Fibroblast of skin of abdomen (primary cell): Measurements from ENCODE around the gene MEF2D. TPM values are rescaled to one million over a fixed set of nuclear protein-coding genes. Genes with fewer than 3 reads are reported as not detected.

Experiments used
- DNase-seq: peaks from one replicate; pipeline ENCODE4 v3.0.0-alpha.2; 2013
- polyA plus RNA-seq, 2 experiments: library from polyadenylated mRNA; unstranded; fragments of 120-200 nt; gene quantifications; one replicate each; pipeline ENCODE4 v1.2.1, GENCODE V29; 2013; ENCODE audit not compliant: insufficient read length in 2 of 2

Gene MEF2D
- polyA plus RNA-seq (2013, experiment 1 of 2; ENCODE audit: insufficient read length) = 33.1 TPM
- 31.8 TPM for polyA plus RNA-seq (2013, experiment 2 of 2; ENCODE audit: insufficient read length)

DNA sequence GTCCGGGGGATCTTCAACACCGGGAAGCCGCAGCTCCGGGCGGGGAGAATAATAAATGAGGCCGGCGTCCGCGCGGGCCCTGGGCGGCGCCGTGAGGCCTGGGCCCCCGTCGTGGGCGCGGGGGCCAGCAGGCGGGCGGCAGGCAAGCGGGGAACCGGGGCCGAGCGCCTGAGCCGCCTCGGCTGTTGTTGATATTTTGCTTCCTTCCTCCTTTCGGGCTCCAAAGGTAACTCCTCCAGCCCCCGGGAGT is at the start of gene MEF2D:
MEF2D (minus strand) TSS at position 233 of the 250 bp plus-strand sequence. CDS start 17,483 bp downstream, outside the sequence.
- no peak for DNase-seq

GRCh38 chr1:156550346-156550745 is 49.8 kb upstream of the MEF2D start:
- no peak for DNase-seq

GRCh38 chr1:156549831-156550230 is 49.3 kb upstream of the MEF2D start:
- no peak for DNase-seq

GRCh38 chr1:156549390-156549789 is 48.8 kb upstream of the MEF2D start:
- no peak for DNase-seq

DNA sequence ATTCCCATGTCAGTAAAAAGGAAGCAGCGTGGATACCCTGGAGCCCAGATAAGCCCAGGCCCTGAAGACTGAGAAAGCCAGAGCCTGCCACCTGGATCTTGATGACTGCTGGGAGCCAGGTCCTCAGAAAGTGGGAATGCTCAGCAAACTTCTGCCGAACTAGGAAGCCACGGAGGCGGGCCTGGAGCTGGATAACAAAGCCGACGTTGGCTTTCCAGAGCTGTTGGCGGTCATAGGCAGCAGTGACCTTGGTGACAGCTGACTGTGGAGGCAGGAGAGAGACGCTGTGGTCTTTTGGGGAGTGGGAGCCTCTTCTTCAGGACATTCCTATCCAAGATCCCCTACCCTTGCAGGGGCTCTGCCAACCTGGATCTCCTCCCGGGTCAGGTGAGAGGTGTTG is 47.4 kb upstream of the MEF2D start:
- no peak for DNase-seq

DNA sequence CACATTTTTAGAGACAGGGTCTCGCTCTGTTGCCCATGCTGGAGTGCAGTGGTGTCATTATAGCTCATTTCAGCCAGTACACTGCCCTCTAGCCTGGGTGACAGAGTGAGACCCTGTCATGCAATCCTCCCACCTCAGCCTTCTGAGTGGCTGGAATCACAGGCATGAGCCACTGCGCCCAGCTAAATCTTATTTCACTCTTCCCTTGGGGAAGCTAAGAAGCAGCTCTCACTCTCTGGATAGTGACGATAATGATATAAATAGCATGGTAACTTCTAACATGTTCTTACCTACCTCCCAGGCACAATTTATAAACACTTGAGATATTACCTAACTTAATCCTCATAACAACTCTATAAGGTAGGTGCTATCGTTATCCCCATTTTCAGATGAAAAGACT is 46.9 kb upstream of the MEF2D start:
- DNase-seq = no peak

- no peak for DNase-seq
Measured at GRCh38 chr1:156546267-156546666, 45.7 kb upstream of the MEF2D start.

GRCh38 chr1:156544592-156545102 is 44.1 kb upstream of the MEF2D start:
- DNase-seq = no peak

DNA sequence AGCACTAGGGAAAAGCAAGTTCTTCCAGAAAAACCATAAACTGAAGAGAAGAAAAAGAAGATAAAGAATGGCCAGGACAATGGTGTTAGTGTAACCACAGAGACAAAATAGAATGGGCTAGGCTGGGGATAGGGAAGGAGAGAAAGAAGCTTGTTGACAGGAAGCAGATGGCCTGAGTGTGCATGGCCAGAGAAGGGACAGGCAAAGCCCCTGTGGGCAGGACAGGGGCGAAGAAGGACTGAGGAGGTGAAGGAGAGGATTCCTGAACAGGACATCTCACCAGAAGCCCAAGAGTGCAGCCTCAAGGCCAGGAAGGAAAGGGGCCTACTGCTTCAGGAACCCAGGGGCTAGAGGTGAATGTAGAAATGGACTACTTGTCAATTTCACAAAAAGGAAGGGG is 42.5 kb upstream of the MEF2D start:
- no peak for DNase-seq

DNA sequence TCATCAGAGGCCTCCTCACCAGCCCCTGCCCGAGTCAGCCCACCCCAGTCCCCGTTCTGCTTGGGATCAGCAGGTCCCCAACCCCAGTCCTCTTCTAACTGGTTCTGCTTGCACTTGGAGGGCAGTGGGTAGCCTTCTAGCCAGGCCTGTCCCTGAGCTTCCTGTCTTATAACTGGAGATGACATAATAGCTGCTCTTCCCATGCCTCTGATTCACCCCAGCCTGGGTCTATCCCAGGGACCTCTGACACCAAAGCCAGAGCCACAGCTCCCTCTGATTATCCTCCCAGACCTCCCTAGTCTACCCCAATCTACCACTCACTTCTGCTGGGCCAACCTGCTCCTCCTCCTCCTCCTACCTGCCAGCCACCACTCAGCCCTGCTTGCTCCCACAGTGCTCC is 40.4 kb upstream of the MEF2D start:
- DNase-seq = no peak

DNA sequence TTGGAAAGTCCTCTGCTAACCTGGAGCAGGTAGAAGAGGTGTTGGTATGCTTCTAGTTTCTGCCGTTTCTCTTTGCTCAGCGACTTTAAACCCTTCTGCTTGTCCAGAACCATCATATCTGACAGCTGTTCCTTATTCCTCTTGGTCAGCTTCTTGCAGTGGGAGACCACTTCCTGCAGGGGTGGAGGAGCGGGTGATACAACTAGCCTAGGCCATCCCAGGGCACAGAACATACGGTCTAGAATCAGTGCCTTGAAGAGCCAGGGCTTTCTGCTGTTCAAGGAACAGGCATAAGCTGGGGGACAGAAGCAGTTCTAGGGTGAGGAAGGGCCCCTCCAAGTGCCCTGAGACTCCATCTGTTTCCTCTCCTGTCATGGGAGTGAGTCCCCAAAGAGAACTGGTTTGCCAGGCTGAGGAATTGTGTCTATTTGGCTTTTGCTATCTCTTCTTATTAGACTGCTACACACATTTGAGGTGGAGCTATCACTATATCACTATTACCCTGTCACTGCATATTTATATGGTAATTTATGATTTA is 39.3 kb upstream of the MEF2D start:
- no peak for DNase-seq

DNA sequence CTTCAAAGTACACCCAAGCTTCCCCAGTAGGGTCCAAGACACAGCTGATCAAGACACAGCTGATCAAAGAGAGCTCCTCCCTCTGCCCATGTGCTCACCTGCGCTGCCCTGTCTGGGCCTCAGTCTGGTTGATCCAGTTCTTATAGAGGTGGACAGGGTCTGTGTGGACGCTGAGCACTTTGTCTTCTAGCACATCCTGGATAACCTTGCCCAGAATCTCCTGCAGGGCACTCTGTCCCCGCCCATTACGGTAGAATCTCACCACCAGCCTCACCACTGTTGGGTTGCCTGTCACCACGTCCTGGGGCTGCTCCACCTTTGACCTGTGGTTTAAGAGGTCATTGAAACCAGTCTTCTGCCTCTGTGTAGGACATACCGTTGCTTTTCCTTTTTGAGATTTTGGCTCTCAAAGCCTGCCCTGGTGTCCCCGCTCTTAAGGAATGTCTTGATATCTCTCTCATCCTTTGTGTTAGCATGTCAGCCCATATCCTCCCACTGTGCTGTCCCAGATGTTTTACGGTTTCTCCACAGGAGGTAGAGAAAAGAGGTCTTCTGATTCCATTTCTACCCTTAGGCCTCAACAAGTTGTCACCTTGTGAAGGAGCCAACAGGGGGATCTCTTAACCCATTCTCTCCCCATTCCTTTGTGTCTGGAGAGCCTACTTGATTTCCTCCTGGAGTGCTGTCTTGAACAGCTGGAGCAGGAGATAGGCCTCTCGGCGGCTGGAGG is 38.3 kb upstream of the MEF2D start:
- DNase-seq = no peak

- no peak for DNase-seq
Measured at GRCh38 chr1:156537027-156537426, 36.5 kb upstream of the MEF2D start.

GRCh38 chr1:156534424-156535060 is 34.0 kb upstream of the MEF2D start:
- DNase-seq = no peak

DNA sequence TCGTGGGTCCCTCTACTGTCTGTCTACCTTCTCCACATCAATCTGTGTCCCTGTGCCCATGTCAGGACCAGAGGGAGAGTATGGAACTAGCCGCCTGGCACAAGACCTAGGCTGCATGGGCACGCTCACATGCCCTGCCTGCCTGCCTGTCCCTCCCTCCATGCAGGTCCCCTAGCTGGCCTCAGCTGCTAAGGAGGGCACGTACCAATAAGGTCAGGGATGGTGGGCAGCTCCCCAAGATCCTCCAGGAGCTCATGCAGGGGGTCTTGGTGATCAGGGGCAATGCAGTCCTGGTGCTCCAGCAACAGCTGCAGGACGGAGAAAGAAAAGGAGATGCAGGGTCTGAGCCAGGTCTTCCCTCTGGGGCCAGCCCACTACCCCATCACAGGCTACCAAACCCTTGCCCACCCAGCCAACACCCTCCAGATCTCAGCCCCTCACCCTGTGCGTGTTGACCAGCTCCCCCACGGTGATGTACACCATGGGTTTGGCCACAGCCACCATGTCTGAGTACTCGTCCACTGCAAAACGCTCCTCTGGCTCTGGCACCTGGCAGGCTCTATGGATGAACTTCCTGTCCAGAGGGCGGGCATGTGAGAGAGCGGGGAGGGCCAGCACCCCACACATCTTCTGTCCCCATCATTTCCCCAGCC is 33.1 kb upstream of the MEF2D start:
- DNase-seq = no peak

- DNase-seq = no peak
Measured at GRCh38 chr1:156532374-156532773, 31.8 kb upstream of the MEF2D start.

GRCh38 chr1:156530006-156530405 is 29.4 kb upstream of the MEF2D start:
- DNase-seq = no peak

DNA sequence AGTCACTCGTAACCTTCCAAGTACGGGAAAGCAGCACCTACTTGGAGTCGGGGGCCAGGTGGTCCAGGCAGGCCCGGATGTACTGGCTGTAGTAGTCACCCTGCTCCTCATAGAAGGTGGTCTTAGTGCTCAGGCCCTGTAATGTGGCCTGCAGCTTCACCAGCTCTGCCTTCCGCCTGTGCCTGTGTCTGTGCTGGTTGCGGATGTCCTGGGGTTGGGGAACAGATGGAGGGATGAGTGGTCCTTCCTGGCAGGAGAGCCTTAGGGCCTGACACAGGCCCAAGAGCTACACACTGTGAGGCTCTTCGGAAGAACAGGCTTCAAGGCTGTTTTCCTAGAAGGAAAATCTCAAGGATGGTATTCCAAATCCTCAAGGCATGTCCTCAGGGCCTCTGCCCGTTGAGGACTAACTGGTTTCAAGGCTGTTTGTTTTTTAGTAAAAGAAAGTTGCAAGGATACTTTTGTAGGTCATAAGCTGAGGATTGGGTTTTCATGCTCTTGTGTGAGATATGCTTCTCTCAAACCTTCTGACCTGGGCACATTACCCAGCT is 28.4 kb upstream of the MEF2D start:
- DNase-seq = no peak

- DNase-seq = no peak
Measured at GRCh38 chr1:156528231-156528630, 27.7 kb upstream of the MEF2D start.

GRCh38 chr1:156527584-156527983 is 27.0 kb upstream of the MEF2D start:
- DNase-seq = no peak

DNA sequence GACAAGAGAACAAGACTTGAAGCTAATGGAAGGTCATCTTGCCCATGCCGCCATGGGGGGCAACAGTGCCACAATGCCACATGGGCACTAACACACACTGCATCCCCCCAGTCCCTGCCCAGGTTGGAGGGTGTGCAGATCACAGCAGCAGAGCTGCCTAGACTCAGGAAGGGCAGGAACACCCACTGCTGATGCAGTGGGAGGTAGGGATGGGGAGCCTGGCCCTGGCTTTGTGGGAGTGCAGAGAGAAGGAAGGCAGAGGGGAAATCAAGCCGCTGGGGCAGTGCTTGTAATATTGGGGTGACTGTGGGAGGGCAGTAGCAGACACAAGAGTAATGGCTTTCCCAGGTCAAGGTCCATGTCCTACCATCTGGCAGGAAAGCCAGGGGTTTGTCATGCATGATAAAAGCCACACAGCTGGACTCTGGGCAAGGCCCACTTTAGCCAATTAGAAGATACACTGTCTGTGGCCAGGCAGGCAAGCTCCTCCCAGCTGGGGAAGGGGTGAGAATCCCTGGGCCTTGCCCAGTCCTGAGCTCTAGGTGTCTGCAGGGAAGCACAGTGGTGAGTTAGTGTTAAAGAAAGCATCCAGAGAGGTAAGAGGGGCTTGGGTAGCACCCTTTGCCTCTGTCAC is 25.4 kb upstream of the MEF2D start:
- DNase-seq = no peak

DNA sequence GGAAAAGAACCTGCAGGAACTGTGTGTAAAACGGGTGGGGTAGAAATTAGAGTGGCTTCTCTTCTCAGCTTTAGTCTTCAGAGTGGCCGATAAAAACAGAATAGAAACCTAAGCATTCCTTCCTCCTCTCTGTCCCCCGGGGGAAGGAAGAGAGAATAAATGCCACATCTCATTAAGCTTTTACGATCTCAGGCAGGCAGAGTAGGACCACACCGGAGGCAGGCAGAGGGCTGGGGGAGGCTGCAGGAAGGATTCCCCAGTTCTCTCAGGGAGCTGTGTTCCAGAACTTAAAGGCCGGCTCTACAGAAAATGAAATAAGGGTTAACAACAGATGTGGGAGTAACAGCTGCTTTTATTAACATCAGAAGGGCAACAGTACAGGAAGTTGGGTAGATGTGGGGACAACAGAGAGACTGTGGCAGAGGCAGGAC is 24.5 kb upstream of the MEF2D start:
- DNase-seq = no peak

DNA sequence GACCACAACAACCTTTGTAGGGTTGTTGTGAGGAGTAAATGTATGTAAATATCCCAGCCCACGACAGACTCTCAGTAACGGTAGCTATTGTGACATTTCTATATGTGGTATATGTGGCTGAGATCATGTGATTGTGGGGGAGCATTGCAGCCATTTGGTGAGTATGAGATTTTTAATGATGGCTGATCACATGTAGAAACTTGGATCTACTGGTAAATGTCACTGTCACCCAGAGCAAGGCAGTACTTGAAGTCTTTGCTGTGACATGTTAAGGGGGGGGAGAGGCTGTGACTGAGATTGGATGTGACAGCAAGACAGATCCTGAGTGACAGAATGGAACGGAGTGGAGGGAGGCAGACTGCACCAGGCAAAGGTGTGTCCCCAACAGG is 23.9 kb upstream of the MEF2D start:
- DNase-seq = no peak
